ENCODE results near the gene CCDC116.

GRCh38 chr22:21611210-21611977 lies 21.2 kb upstream of the CCDC116 start:
- TF ChIP-seq, protein P1, sequence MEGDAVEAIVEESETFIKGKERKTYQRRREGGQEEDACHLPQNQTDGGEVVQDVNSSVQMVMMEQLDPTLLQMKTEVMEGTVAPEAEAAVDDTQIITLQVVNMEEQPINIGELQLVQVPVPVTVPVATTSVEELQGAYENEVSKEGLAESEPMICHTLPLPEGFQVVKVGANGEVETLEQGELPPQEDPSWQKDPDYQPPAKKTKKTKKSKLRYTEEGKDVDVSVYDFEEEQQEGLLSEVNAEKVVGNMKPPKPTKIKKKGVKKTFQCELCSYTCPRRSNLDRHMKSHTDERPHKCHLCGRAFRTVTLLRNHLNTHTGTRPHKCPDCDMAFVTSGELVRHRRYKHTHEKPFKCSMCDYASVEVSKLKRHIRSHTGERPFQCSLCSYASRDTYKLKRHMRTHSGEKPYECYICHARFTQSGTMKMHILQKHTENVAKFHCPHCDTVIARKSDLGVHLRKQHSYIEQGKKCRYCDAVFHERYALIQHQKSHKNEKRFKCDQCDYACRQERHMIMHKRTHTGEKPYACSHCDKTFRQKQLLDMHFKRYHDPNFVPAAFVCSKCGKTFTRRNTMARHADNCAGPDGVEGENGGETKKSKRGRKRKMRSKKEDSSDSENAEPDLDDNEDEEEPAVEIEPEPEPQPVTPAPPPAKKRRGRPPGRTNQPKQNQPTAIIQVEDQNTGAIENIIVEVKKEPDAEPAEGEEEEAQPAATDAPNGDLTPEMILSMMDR (IDR thresholded peaks at IDR 0.05 in 8 of 11, conservative IDR thresholded peaks at IDR 0.05 in 3 of 11), result no peak
- no peak for TF ChIP-seq POLR2A (IDR thresholded peaks at IDR 0.05)
